GM12878 (cell line): ENCODE data around the gene SLC38A1. TPM values are rescaled to one million over a fixed set of nuclear protein-coding genes. Genes with fewer than 3 reads are reported as not detected.

Experiments used
- ATAC-seq: fragments of 200-7000 bp; cut with Tn5 transposase; 3 replicates; pipeline ENCODE4 v1.9.1; 2020; ENCODE audit warnings: mild to moderate bottlenecking, moderate library complexity
- BruUV-seq: library from RNA; stranded (reverse); fragments of 400-500 nt; replicated peaks from 2 replicates; lab custom pipeline; 2021; lab: Mats Ljungman, UMichigan
- CTCF ChIA-PET: fragments of 300-600 bp; sonication (Branson Sonifier 250); formaldehyde crosslinking; extraction: SDS; loops from one replicate; lab custom pipeline; 2021; ENCODE audit warnings: inconsistent platforms; lab: Yijun Ruan, JAX
- POLR2A ChIA-PET: fragments of 350-600 bp; formaldehyde crosslinking; extraction: SDS; loops from one replicate; lab custom pipeline; 2021; ENCODE audit warnings: inconsistent platforms; lab: Charles Lee
- RAD21 ChIA-PET: fragments of 300-600 bp; sonication (Branson Sonifier 250); formaldehyde crosslinking; loops from one replicate; lab custom pipeline; 2023; ENCODE audit warnings: antibody characterized with exemption; ENCODE audit not compliant: unreplicated experiment; lab: Charles Lee
- SMC1A ChIA-PET: fragments of 300-600 bp; sonication (Branson Sonifier 250); formaldehyde crosslinking; loops from one replicate; lab custom pipeline; 2023; ENCODE audit not compliant: unreplicated experiment, uncharacterized antibody; lab: Charles Lee
- DNase-seq: peaks from one replicate; pipeline ENCODE4 v3.0.0-alpha.2; 2011; ENCODE audit warnings: low read depth, low spot score
- FAIRE-seq: peaks from 3 replicates; lab custom pipeline; 2011; peaks lifted over from hg19 to GRCh38; lab: Jason Lieb, UNC
- H2AFZ ChIP-seq: 2 replicates; pipeline ENCODE4 v1.6.0; 2011; ENCODE audit warnings: low read depth, low read length, control low read depth; ENCODE audit not compliant: control insufficient read depth
- H3K27ac ChIP-seq: 2 replicates; pipeline ENCODE4 v1.5.1; 2011; ENCODE audit warnings: control low read depth; ENCODE audit not compliant: control insufficient read depth, insufficient read depth
- H3K27me3 ChIP-seq, 2 experiments: replicated peaks in 1 of 2; 2 replicates each; pipeline versions ENCODE4 v1.6.0 to v1.6.1; 2011; ENCODE audit warnings: low read length in 1 of 2; ENCODE audit not compliant: control insufficient read depth in 2 of 2, insufficient read depth in 2 of 2
- H3K36me3 ChIP-seq, 2 experiments: 2 replicates each; pipeline ENCODE4 v1.5.1; 2011; ENCODE audit warnings: low read length in 1 of 2; ENCODE audit not compliant: control insufficient read depth in 2 of 2, insufficient read depth in 2 of 2
- H3K4me1 ChIP-seq: 2 replicates; pipeline ENCODE4 v1.6.1; 2011; ENCODE audit warnings: mild to moderate bottlenecking, low read length, moderate library complexity, mixed read lengths; ENCODE audit not compliant: control insufficient read depth, insufficient read depth
- H3K4me2 ChIP-seq: 2 replicates; pipeline ENCODE4 v1.6.0; 2011; ENCODE audit warnings: control low read depth; ENCODE audit not compliant: control insufficient read depth, insufficient read depth
- H3K4me3 ChIP-seq: fragments of 200-600 bp; sonication (generic); 2 replicates; pipeline ENCODE4 v1.5.1; 2016
- H3K79me2 ChIP-seq: 2 replicates; pipeline ENCODE4 v1.6.0; 2011; ENCODE audit warnings: low read length; ENCODE audit not compliant: control insufficient read depth, insufficient read depth
- H3K9ac ChIP-seq: 2 replicates; pipeline ENCODE4 v1.8.0; 2011; ENCODE audit warnings: low read length, control low read depth, mixed read lengths; ENCODE audit not compliant: control insufficient read depth, insufficient read depth
- H3K9me3 ChIP-seq: replicated peaks from 3 replicates; pipeline ENCODE4 v1.5.1; 2011; ENCODE audit warnings: mild to moderate bottlenecking, low read length; ENCODE audit not compliant: control insufficient read depth, insufficient read depth
- H4K20me1 ChIP-seq: 2 replicates; pipeline ENCODE4 v1.6.0; 2011; ENCODE audit not compliant: control insufficient read depth, insufficient read depth
- DPF2 ChIP-seq: fragments of 450-650 bp; IDR thresholded peaks from 2 replicates; pipeline ENCODE4 v1.6.1; 2017; ENCODE audit warnings: mild to moderate bottlenecking
- EED ChIP-seq: sonication (generic); IDR thresholded peaks from 2 replicates; pipeline ENCODE4 v1.6.1; 2016; ENCODE audit warnings: antibody characterized with exemption, low read depth
- EP300 ChIP-seq, 2 experiments: fragments of 150-350 bp in 1 of 2; IDR thresholded peaks; 2 replicates each; pipeline ENCODE4 v1.6.1; 2011 to 2012; ENCODE audit warnings: low read depth in 2 of 2, low read length in 2 of 2, borderline replicate concordance in 1 of 2, improper control_type of control experiment in 1 of 2, inconsistent platforms in 1 of 2; ENCODE audit not compliant: control insufficient read depth in 1 of 2
- EZH2 ChIP-seq: IDR thresholded peaks from 2 replicates; pipeline ENCODE4 v1.6.1; 2012; ENCODE audit warnings: low read depth, mild to moderate bottlenecking, control low read depth, inconsistent platforms, low read length, borderline replicate concordance; ENCODE audit not compliant: control insufficient read depth
- HDAC2 ChIP-seq: fragments of 200-600 bp; sonication (generic); IDR thresholded peaks from 2 replicates; pipeline ENCODE4 v1.6.1; 2017
- KAT2A ChIP-seq: conservative IDR thresholded peaks from 2 replicates; pipeline ENCODE4 v1.6.1; 2011; ENCODE audit warnings: low read depth, low read length; ENCODE audit not compliant: control insufficient read depth
- NFYB ChIP-seq: IDR thresholded peaks from 2 replicates; pipeline ENCODE4 v1.6.1; 2011; ENCODE audit warnings: low read depth, mild to moderate bottlenecking, low read length, improper control_type of control experiment, moderate library complexity; ENCODE audit not compliant: insufficient read depth
- PML ChIP-seq: IDR thresholded peaks from 2 replicates; pipeline ENCODE4 v1.6.1; 2012; ENCODE audit warnings: low read length, inconsistent platforms
- POU2F2 ChIP-seq: IDR thresholded peaks from 3 replicates; pipeline ENCODE4 v1.6.1; 2011; ENCODE audit warnings: low read depth, mild to moderate bottlenecking, low read length, borderline replicate concordance
- SP1 ChIP-seq: IDR thresholded peaks from one replicate; pipeline ENCODE4 v1.6.1; 2011; ENCODE audit warnings: low read depth, low read length
- SREBF2 ChIP-seq: IDR thresholded peaks from 2 replicates; pipeline ENCODE4 v1.6.1; 2012; ENCODE audit warnings: mild to moderate bottlenecking, low read length
- TCF12 ChIP-seq: IDR thresholded peaks from 2 replicates; pipeline ENCODE4 v1.6.1; 2011; ENCODE audit warnings: low read depth, mild to moderate bottlenecking, low read length
- YY1 ChIP-seq: IDR thresholded peaks from 2 replicates; pipeline ENCODE4 v1.6.1; 2011; ENCODE audit warnings: low read depth, mild to moderate bottlenecking, low read length
- ZNF207 ChIP-seq: fragments of 450-650 bp; IDR thresholded peaks from 2 replicates; pipeline ENCODE4 v1.6.1; 2014; ENCODE audit warnings: antibody characterized with exemption, mild to moderate bottlenecking, borderline replicate concordance
- ZNF622 ChIP-seq: fragments of 450-650 bp; IDR thresholded peaks from 2 replicates; pipeline ENCODE4 v1.6.1; 2017; ENCODE audit warnings: mild to moderate bottlenecking, inconsistent platforms
- ZZZ3 ChIP-seq: IDR thresholded peaks from 2 replicates; pipeline ENCODE4 v1.6.1; 2011; ENCODE audit warnings: low read depth; ENCODE audit not compliant: control insufficient read depth, insufficient read length
- in situ Hi-C: fragments of 300-500 bp; cut with MboI; formaldehyde crosslinking; loops from 9 replicates; pipeline ENCODE4 v1.14.3; 2018; ENCODE audit warnings: mixed read lengths
- intact Hi-C: fragments of 100-400 bp; cut with micrococcal nuclease; formaldehyde crosslinking; loops from one replicate; pipeline ENCODE4 v1.14.2; 2022; ENCODE audit not compliant: unreplicated experiment
- polyA plus RNA-seq, 11 experiments: library from polyadenylated mRNA; depleted of rRNA in 4 of 11; unstranded in 6 of 11; stranded (reverse) in 5 of 11; fragments of >200 nt; fragmentation: Nextera tagmentation in 4 of 11; fragmentation: Illumina TruSeq in 1 of 11; extraction: Ambion mirVana in 4 of 11; extraction: Trizol in 1 of 11; gene quantifications; 1 replicate in 1 of 11; 2 replicates in 10 of 11; pipeline versions ENCODE4 v1.2.1 to v1.2.3, GENCODE V29; 2011 to 2016; ENCODE audit warnings: inconsistent platforms in 2 of 11, missing spikeins in 2 of 11, low read depth in 1 of 11
- total RNA-seq, 4 experiments: library from RNA; depleted of rRNA in 3 of 4; stranded (reverse); fragments of >200 nt in 3 of 4; fragmentation: Illumina TruSeq in 1 of 4; extraction: Trizol in 1 of 4; gene quantifications; 2 replicates each; pipeline versions ENCODE4 v1.2.1 to v1.2.3, GENCODE V29; 2013 to 2021

The SLC38A1 gene
- total and polyA plus RNA-seq, 10 of the 15 experiments (the other 5 are each of a cell fraction or from before 2014, with no cell fraction given), result 38.1 to 191 (median 144) TPM

DNA sequence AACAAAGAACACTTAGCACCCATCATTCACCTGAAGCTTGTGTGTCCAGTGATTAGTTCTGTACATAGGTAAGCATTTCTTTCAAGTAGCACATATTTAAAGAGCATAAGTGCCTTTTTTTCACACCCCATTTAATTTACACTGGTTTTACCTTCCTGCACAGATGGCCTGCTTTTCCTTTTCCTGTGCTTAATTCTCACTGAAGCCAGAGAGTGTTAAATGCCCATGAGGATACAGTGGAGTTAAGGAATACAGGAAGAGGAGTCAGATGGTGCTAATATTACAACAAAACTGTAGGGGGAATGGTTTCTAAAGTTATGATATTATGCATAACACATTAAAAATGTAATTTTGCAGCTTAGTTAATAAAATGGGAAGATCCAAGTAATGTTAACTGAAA, 31.0 kb upstream of the SLC38A1 start:
- in situ Hi-C loops, result no loop called here
- H3K36me3 ChIP-seq, result no peaks in the 10 kb centered on the region
- POLR2A ChIA-PET, result no interaction called here
- H3K4me2 ChIP-seq, result no peak overlapping the region
- H3K4me3 ChIP-seq, result no peak overlapping the region
- intact Hi-C loops, result loop anchor here (5.0 kb wide), 1 partner anchor 178 kb away; no protein-coding TSS in a partner anchor
- no peak for ATAC-seq
- H3K9me3 ChIP-seq, result no peaks in the 10 kb centered on the region
- no peaks in the 10 kb centered on the region; a peak in 1 of 4 replicates for H3K27me3 ChIP-seq
- H3K4me1 ChIP-seq, result no peaks in the 10 kb centered on the region
- H2AFZ ChIP-seq, result no peak overlapping the region
- H3K27ac ChIP-seq, result no peak overlapping the region
- CTCF ChIA-PET, result interaction anchor here (0.6 to 6.5 kb wide), 17 partner anchors 9 to 537 kb away, joined by 3 to 102 read pairs (median 4); no protein-coding TSS in a partner anchor
- FAIRE-seq, result no peak
- TF ChIP-seq SREBF2 (no peak), TCF12 (no peak), EED (no peak), ZNF622 (no peak), EZH2 (no peak), HDAC2 (no peak), ZZZ3 (no peak), KAT2A (no peak), DPF2 (no peak), EP300 (IDR thresholded peaks at IDR 0.05; ENCODE audit: borderline replicate concordance in 1 of 2, control insufficient read depth in 1 of 2, low read depth in 2 of 2, low read length in 2 of 2) (no peak), YY1 (no peak), POU2F2 (no peak), NFYB (no peak), SP1 (no peak), ZNF207 (no peak), PML (no peak)
- BruUV-seq, result no TSS peak
- no peak overlapping the region for H3K9ac ChIP-seq
- no peak for DNase-seq
- H3K79me2 ChIP-seq, result no peaks in the 10 kb centered on the region
- SMC1A ChIA-PET, result interaction anchor here (0.7 to 7.0 kb wide), 20 partner anchors 20 to 358 kb away, joined by 3 to 86 read pairs (median 4); no protein-coding TSS in a partner anchor
- no peaks in the 10 kb centered on the region for H4K20me1 ChIP-seq
- RAD21 ChIA-PET, result interaction anchor here (0.6 to 5.6 kb wide), 16 partner anchors 28 to 569 kb away, joined by 3 to 50 read pairs (median 4); partner anchors contain the start of gene SLC38A1
